Neural progenitor cell (in vitro differentiated cells): ENCODE results near the gene GABRE. TPM values are rescaled to one million over a fixed set of nuclear protein-coding genes. Genes with fewer than 3 reads are reported as not detected.

ENCODE experiments used
- DNase-seq: peaks from one replicate; pipeline ENCODE4 v3.0.0-alpha.2; 2016; ENCODE audit warnings: low spot score
- H2AFZ ChIP-seq: fragments of 200-600 bp; sonication (generic); replicated peaks from 2 replicates; pipeline ENCODE4 v1.6.1; 2016; ENCODE audit warnings: antibody characterized with exemption
- H3F3A ChIP-seq: fragments of 200-600 bp; sonication (generic); 2 replicates; pipeline ENCODE4 v1.6.1; 2016; ENCODE audit warnings: antibody characterized with exemption, low read depth
- H3K27ac ChIP-seq: fragments of 200-600 bp; sonication (generic); 2 replicates; pipeline ENCODE4 v1.5.1; 2016; ENCODE audit warnings: mild to moderate bottlenecking
- H3K27me3 ChIP-seq: fragments of 200-600 bp; sonication (generic); 2 replicates; pipeline ENCODE4 v1.6.1; 2016; ENCODE audit warnings: mild to moderate bottlenecking, moderate library complexity
- H3K36me3 ChIP-seq: fragments of 200-600 bp; sonication (generic); 2 replicates; pipeline ENCODE4 v1.5.1; 2016
- H3K4me1 ChIP-seq: fragments of 200-600 bp; sonication (generic); 2 replicates; pipeline ENCODE4 v1.6.1; 2016; ENCODE audit warnings: mixed run types
- H3K4me2 ChIP-seq: fragments of 200-600 bp; sonication (generic); 2 replicates; pipeline ENCODE4 v1.6.1; 2016
- H3K4me3 ChIP-seq: fragments of 200-600 bp; sonication (generic); 2 replicates; pipeline ENCODE4 v1.5.1; 2016
- H3K79me2 ChIP-seq: fragments of 200-600 bp; sonication (generic); 2 replicates; pipeline ENCODE4 v1.6.1; 2016; ENCODE audit warnings: low read depth
- H3K9ac ChIP-seq: fragments of 200-600 bp; sonication (generic); 2 replicates; pipeline ENCODE4 v1.6.1; 2016
- H3K9me3 ChIP-seq: fragments of 200-600 bp; sonication (generic); 2 replicates; pipeline ENCODE4 v1.5.1; 2016; ENCODE audit warnings: low read depth
- H4K20me1 ChIP-seq: fragments of 200-600 bp; sonication (generic); 2 replicates; pipeline ENCODE4 v1.6.1; 2016; ENCODE audit warnings: low read depth
- H3K27ac Mint-ChIP-seq: 3 replicates; pipeline ENCODE4 v1.8.0; 2021; ENCODE audit warnings: mixed read lengths
- H3K27me3 Mint-ChIP-seq: 2 replicates; pipeline ENCODE4 v1.8.0; 2022; ENCODE audit warnings: low read depth, mild to moderate bottlenecking, inconsistent platforms, moderate library complexity, mixed read lengths; ENCODE audit not compliant: insufficient read depth
- H3K36me3 Mint-ChIP-seq: 3 replicates; pipeline ENCODE4 v1.8.0; 2021; ENCODE audit warnings: mixed read lengths
- H3K4me1 Mint-ChIP-seq: 3 replicates; pipeline ENCODE4 v1.8.0; 2021; ENCODE audit warnings: mixed read lengths
- H3K4me3 Mint-ChIP-seq: 3 replicates; pipeline ENCODE4 v1.8.0; 2021; ENCODE audit warnings: mild to moderate bottlenecking, moderate library complexity, mixed read lengths
- H3K9me3 Mint-ChIP-seq: 3 replicates; pipeline ENCODE4 v1.8.0; 2020; ENCODE audit warnings: mixed read lengths
- EZH2 ChIP-seq: fragments of 200-600 bp; sonication (generic); IDR thresholded peaks from 2 replicates; pipeline ENCODE4 v1.6.1; 2017; ENCODE audit warnings: antibody characterized with exemption, mild to moderate bottlenecking, moderate library complexity
- EZH2phosphoT487 ChIP-seq: fragments of 200-600 bp; sonication (generic); IDR thresholded peaks from 2 replicates; pipeline ENCODE4 v1.6.1; 2017; ENCODE audit warnings: antibody characterized with exemption
- total RNA-seq: library from RNA; depleted of rRNA; stranded (reverse); fragments of >200 nt; gene quantifications from 2 replicates; pipeline ENCODE4 v1.2.3, GENCODE V29; 2015; ENCODE audit warnings: low replicate concordance
- TF ChIP-seq, protein P1 (sequence below): fragments of 200-600 bp; sonication (generic); IDR thresholded peaks from 2 replicates; pipeline ENCODE4 v1.5.1; 2017; ENCODE audit warnings: antibody characterized with exemption, mild to moderate bottlenecking

The GABRE gene
- total RNA-seq, 1 donor from 2014 or later, result 0.92 TPM

DNA sequence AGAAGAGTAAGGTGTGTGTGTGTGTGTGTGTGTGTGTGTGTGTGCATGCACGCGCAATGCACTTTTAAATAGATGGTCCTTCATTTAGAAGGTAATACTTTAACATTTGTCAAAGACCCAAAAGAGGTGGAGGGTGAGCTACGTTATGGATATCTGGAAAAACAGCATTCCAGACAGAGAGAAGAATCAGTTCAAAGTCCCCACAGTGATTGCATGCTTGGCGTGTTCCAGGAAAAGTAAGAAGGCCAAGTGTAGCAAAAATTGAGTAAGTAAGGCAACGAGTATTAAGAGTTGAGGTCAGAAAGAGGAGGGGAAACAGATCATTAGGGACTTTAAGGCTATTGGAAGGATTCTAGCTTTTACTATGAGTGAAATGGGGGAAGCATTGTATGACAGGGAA, 21.9 kb upstream of the GABRE start:
- peaks cover 7% of the 10 kb centered on the region for H3K9me3 Mint-ChIP-seq
- DNase-seq, result no peak
- no peaks in the 10 kb centered on the region for H3K36me3 Mint-ChIP-seq
- no peaks in the 10 kb centered on the region for H3K79me2 ChIP-seq
- H3K27ac Mint-ChIP-seq, result no peak overlapping the region
- H3K9me3 ChIP-seq, result peaks cover 3% of the 10 kb centered on the region
- no peaks in the 10 kb centered on the region for H3K4me1 Mint-ChIP-seq
- no peaks in the 10 kb centered on the region for H3F3A ChIP-seq
- H3K27me3 ChIP-seq, result no peaks in the 10 kb centered on the region
- H2AFZ ChIP-seq, result no peak overlapping the region
- H3K4me3 Mint-ChIP-seq, result no peak overlapping the region
- H3K36me3 ChIP-seq, result no peaks in the 10 kb centered on the region
- no peak overlapping the region for H3K9ac ChIP-seq
- H3K4me3 ChIP-seq, result no peak overlapping the region
- peaks cover 4% of the 10 kb centered on the region for H3K27me3 Mint-ChIP-seq
- H3K27ac ChIP-seq, result no peak overlapping the region
- H4K20me1 ChIP-seq, result no peaks in the 10 kb centered on the region
- no peak for TF ChIP-seq EZH2
- TF ChIP-seq, protein P1, sequence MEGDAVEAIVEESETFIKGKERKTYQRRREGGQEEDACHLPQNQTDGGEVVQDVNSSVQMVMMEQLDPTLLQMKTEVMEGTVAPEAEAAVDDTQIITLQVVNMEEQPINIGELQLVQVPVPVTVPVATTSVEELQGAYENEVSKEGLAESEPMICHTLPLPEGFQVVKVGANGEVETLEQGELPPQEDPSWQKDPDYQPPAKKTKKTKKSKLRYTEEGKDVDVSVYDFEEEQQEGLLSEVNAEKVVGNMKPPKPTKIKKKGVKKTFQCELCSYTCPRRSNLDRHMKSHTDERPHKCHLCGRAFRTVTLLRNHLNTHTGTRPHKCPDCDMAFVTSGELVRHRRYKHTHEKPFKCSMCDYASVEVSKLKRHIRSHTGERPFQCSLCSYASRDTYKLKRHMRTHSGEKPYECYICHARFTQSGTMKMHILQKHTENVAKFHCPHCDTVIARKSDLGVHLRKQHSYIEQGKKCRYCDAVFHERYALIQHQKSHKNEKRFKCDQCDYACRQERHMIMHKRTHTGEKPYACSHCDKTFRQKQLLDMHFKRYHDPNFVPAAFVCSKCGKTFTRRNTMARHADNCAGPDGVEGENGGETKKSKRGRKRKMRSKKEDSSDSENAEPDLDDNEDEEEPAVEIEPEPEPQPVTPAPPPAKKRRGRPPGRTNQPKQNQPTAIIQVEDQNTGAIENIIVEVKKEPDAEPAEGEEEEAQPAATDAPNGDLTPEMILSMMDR, result no peak
- no peak overlapping the region for H3K4me2 ChIP-seq
- H3K4me1 ChIP-seq, result no peaks in the 10 kb centered on the region

DNA sequence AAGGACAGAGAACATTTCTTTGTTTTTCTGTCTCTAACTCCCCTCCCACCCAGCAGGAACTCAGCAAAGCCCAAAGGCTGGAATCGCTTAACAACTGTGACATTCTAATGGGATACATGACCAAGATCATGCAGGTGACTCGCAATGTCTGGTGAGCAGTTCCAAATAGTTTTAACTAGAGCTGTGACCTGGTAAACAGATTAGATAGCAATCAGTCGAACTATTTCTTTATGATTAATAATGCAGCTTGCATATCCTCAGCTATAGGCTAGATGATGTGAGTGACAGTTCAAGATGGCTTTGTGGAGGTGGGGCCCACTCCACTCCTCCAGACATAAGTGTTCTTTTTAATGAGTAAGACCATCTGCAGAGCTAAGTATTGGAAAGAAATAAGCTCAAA, 20.0 kb upstream of the GABRE start:
- no peak for DNase-seq
- no peak overlapping the region for H3K4me2 ChIP-seq
- H3K4me1 Mint-ChIP-seq, result no peaks in the 10 kb centered on the region
- no peak overlapping the region for H3K9ac ChIP-seq
- H3K27me3 ChIP-seq, result no peaks in the 10 kb centered on the region
- peaks cover 7% of the 10 kb centered on the region for H3K9me3 Mint-ChIP-seq
- no peaks in the 10 kb centered on the region for H3K36me3 Mint-ChIP-seq
- H3K79me2 ChIP-seq, result no peaks in the 10 kb centered on the region
- peaks cover 3% of the 10 kb centered on the region for H3K9me3 ChIP-seq
- no peaks in the 10 kb centered on the region for H3K4me1 ChIP-seq
- H3K4me3 ChIP-seq, result no peak overlapping the region
- no peaks in the 10 kb centered on the region for H3F3A ChIP-seq
- no peak overlapping the region for H3K27ac ChIP-seq
- TF ChIP-seq, protein P1, result no peak
- no peak for TF ChIP-seq EZH2phosphoT487
- TF ChIP-seq EZH2, result no peak
- H3K27me3 Mint-ChIP-seq, result peaks cover 4% of the 10 kb centered on the region
- no peak overlapping the region for H2AFZ ChIP-seq
- H3K36me3 ChIP-seq, result no peaks in the 10 kb centered on the region
- H3K4me3 Mint-ChIP-seq, result no peak overlapping the region
- no peak overlapping the region for H3K27ac Mint-ChIP-seq
- no peaks in the 10 kb centered on the region for H4K20me1 ChIP-seq

DNA sequence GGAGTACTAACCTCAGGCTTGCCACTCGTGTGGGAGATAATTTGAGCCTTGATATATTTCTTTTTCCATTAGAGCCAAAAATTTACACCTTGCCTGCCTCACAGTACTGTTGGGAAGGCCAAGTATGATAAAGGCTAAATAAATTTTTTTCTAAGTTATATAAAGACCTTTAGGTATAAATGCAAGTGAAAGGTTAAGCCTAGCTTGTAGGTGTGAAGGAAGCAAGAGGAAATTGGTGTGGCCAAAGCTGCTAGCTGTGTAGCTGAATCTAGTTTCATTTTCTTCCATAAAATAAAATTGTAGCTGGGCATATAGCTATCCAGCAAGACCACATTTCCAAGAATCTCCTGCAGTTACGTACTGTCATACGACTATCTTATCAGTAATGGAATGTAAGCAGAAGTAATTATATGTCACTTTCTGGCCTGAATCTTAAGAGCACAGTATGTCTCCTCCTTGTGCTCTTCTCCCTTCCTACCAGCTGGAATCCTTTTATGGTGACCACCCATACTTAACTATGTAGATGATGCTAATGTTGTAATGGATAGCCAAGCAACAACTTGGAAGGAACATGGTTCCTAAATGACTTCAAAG, 14.3 kb upstream of the GABRE start:
- Histone ChIP-seq H3K4me1 (no peaks in the 10 kb centered on the region), H3K4me2 (no peak overlapping the region), H3K79me2 (no peaks in the 10 kb centered on the region), H3K27ac (no peak overlapping the region), H3K9me3 (no peaks in the 10 kb centered on the region), H2AFZ (no peak overlapping the region), H3F3A (no peaks in the 10 kb centered on the region), H3K4me3 (no peak overlapping the region), H3K9ac (no peak overlapping the region), H4K20me1 (no peaks in the 10 kb centered on the region), H3K36me3 (no peaks in the 10 kb centered on the region), H3K27me3 (no peaks in the 10 kb centered on the region)
- Mint-ChIP-seq H3K9me3 (peaks cover 3% of the 10 kb centered on the region), H3K4me3 (no peak overlapping the region), H3K4me1 (no peaks in the 10 kb centered on the region), H3K36me3 (no peaks in the 10 kb centered on the region), H3K27ac (no peak overlapping the region), H3K27me3 (no peaks in the 10 kb centered on the region)
- TF ChIP-seq, protein P1, result no peak
- TF ChIP-seq EZH2, result no peak
- no peak for TF ChIP-seq EZH2phosphoT487
- no peak for DNase-seq
